Stimulated activated memory B cell treated with anti-CD40 and anti-IgM and Interleukin-4, amounts not matched to agents 10 μg/mL and 1 μg/mL and 100 μg/mL, for 72 hours (primary cell): Measurements from ENCODE around the gene LEF1.

Source experiments
- ATAC-seq: fragments of 150-1000 bp; cut with Tn5 transposase; 2 replicates; pipeline ENCODE4 v1.10.0; 2021
- H3K27ac Mint-ChIP-seq: one replicate; pipeline ENCODE4 v1.8.0; 2022; ENCODE audit warnings: mild to moderate bottlenecking, mixed read lengths
- H3K27me3 Mint-ChIP-seq: one replicate; pipeline ENCODE4 v1.8.0; 2022; ENCODE audit warnings: mixed read lengths
- H3K36me3 Mint-ChIP-seq: one replicate; pipeline ENCODE4 v1.8.0; 2022; ENCODE audit warnings: mixed read lengths
- H3K4me1 Mint-ChIP-seq: one replicate; pipeline ENCODE4 v1.8.0; 2022; ENCODE audit warnings: mixed read lengths
- H3K4me3 Mint-ChIP-seq: one replicate; pipeline ENCODE4 v1.8.0; 2022; ENCODE audit warnings: mild to moderate bottlenecking, moderate library complexity, mixed read lengths
- H3K9me3 Mint-ChIP-seq: one replicate; pipeline ENCODE4 v1.8.0; 2022; ENCODE audit warnings: mixed read lengths

LEF1 gene

GRCh38 chr4:108006361-108006760, 162.4 kb downstream of the LEF1 start:
- ATAC-seq = no peak
- Mint-ChIP-seq H3K36me3 (peaks cover 33% of the 10 kb centered on the region), H3K27me3 (no peaks in the 10 kb centered on the region), H3K27ac (no peak overlapping the region), H3K4me1 (peaks cover 17% of the 10 kb centered on the region), H3K4me3 (no peak overlapping the region), H3K9me3 (no peaks in the 10 kb centered on the region)

DNA sequence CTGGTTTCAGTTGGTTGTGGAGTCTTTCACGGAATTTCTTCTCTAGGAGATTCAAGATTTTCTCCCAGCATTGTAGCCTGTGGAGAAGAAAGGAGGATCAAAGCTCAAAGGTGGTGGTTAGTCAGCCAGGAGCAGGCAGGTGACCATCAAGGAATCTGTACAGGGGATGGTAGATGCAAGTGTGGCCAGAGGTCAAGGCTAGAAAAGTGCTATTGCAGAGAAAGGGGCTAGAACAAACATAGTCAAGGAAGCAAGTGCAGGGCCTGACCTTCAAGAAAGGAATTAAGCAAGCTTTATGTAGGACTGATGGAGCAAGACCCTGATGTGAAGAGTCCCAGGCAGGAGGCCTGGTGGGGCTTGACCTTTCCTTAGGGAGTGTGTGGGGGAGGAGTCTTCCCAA, 162.9 kb downstream of the LEF1 start:
- no peaks in the 10 kb centered on the region for H3K9me3 Mint-ChIP-seq
- peaks cover 17% of the 10 kb centered on the region for H3K4me1 Mint-ChIP-seq
- no peaks in the 10 kb centered on the region for H3K27me3 Mint-ChIP-seq
- ATAC-seq = no peak
- peaks cover 34% of the 10 kb centered on the region for H3K36me3 Mint-ChIP-seq
- no peak overlapping the region for H3K4me3 Mint-ChIP-seq
- H3K27ac Mint-ChIP-seq = no peak overlapping the region

GRCh38 chr4:108004646-108005045, 164.1 kb downstream of the LEF1 start:
- peaks cover 32% of the 10 kb centered on the region for H3K36me3 Mint-ChIP-seq
- no peak for ATAC-seq

DNA sequence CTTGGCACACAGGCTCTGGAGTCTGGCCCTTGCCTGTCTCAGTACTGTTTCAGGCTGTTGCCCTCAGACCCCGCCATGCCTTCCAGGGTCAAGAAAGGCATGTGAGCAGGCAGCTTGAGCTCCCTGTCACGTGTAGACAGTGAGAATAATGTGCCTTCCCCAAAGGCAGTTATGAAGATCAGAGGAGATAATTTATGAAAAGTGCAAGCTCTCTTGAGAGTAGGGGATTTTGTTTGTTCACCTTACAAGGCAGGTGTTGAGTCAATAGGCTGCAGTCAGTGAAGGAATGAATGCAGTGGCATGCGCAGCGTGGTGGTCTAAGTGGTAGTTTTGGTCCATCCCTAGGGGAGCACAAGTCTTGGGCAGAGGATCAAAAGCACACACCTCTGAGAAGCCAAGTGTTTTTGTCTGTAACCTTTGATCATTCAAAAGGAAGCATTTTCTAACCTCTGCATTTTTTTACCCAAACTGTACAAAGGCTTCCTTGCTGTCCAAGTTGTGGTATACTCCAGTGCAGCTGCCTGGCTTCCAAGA, 164.7 kb downstream of the LEF1 start:
- Mint-ChIP-seq H3K4me3 (no peak overlapping the region), H3K27me3 (no peaks in the 10 kb centered on the region), H3K4me1 (peaks cover 21% of the 10 kb centered on the region), H3K27ac (no peak overlapping the region), H3K9me3 (no peaks in the 10 kb centered on the region), H3K36me3 (peaks cover 31% of the 10 kb centered on the region)
- ATAC-seq = no peak

More at GRCh38 chr4:108004646-108005045, 164.1 kb downstream of the LEF1 start:
- Mint-ChIP-seq H3K4me3 (no peak overlapping the region), H3K27ac (no peak overlapping the region), H3K27me3 (no peaks in the 10 kb centered on the region), H3K9me3 (no peaks in the 10 kb centered on the region), H3K4me1 (peaks cover 17% of the 10 kb centered on the region)

DNA sequence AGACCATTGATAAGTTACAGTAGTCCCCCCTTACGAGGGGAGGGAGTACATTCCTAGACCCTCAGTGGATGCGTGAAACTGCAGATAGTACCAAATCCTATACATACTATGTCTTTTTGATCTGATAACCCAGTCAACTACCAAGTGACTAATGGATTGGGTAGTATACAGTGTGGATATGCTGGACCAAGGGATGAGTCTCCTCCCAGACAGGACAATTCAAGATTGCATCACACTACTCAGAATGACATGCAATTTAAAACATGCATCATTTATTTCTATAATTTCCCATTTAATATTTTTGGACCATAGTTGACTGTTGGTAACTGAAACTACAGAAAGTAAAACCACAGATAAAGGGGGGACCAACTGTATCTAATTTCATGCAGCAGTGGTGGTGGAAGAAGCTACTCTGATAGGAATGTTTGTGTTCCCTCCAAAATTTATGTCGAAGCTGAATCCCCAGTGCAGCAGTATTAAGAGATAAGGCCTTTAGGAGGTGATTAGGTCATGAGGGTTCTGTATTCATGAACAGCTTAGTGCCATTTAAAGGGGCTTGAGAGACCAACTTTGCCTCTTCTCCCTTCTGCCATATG, 167.1 kb downstream of the LEF1 start:
- Mint-ChIP-seq H3K27ac (no peak overlapping the region), H3K27me3 (no peaks in the 10 kb centered on the region), H3K9me3 (no peaks in the 10 kb centered on the region), H3K4me3 (no peak overlapping the region), H3K4me1 (peaks cover 35% of the 10 kb centered on the region), H3K36me3 (peaks cover 42% of the 10 kb centered on the region)
- no peak for ATAC-seq

DNA sequence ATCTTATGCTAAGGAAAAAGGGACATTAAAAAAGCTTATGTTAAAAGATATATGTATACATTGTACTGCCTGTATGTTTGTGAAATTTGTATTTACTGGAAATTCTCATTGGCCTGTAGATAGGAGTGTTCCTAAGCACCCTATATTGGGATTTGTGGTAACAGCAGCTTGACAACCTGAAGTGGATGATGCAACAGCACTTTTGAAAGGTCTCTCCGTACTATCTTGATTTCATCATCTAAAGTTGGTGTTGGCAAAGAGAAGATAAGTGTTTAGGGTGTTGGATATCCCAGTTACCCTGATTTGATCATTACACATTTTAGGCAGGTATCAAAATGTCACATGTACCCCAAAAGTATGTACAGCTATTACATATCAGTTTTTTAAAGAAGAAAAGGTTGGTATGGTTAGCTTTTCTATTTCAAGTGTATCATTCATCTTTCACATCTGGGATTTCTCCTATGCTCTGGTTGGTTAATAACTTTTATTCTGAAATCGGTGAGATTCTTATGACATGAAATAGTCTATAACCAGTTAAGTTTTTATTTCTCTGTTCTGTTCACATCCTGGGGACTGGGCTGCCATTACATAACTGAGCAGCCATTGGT, 168.7 kb downstream of the LEF1 start:
- H3K36me3 Mint-ChIP-seq = peaks cover 44% of the 10 kb centered on the region
- no peaks in the 10 kb centered on the region for H3K27me3 Mint-ChIP-seq
- no peak for ATAC-seq
- H3K4me3 Mint-ChIP-seq = no peak overlapping the region
- peaks cover 37% of the 10 kb centered on the region for H3K4me1 Mint-ChIP-seq
- H3K9me3 Mint-ChIP-seq = no peaks in the 10 kb centered on the region
- no peak overlapping the region for H3K27ac Mint-ChIP-seq

DNA sequence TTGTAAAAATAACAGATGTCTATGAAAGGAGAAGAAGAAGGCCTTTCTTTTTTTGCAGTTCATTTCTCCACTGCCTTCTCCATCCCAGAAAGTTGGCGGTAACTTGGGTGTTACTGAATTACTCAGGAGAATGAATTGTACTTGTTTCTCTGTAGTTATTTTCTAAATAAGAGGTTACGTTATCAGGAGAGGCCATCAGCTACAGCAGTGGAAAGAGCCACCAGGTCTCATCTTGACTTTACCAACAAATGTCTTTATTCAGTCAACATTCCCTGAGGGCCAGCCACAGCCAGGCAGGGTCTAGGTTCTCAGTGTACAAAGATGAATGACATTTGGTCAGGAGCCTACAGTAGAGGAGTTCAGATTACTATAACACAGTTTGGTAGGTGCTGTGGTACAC, 170.9 kb downstream of the LEF1 start:
- ATAC-seq = no peak
- no peaks in the 10 kb centered on the region for H3K27me3 Mint-ChIP-seq
- H3K27ac Mint-ChIP-seq = no peak overlapping the region

More for the DNA sequence above, 170.9 kb downstream of the LEF1 start:
- no peak overlapping the region for H3K4me3 Mint-ChIP-seq
- H3K36me3 Mint-ChIP-seq = peaks cover 44% of the 10 kb centered on the region
- H3K9me3 Mint-ChIP-seq = no peaks in the 10 kb centered on the region
- peaks cover 50% of the 10 kb centered on the region for H3K4me1 Mint-ChIP-seq
